H9 (cell line): ENCODE measurements around the gene NYAP2. TPM values are rescaled to one million over a fixed set of nuclear protein-coding genes. Genes with fewer than 3 reads are reported as not detected.

Experiments
- DNase-seq: peaks from one replicate; pipeline ENCODE4 v3.0.0-alpha.2; 2017
- H2AFZ ChIP-seq: one replicate; pipeline ENCODE4 v1.6.1; 2013; ENCODE audit warnings: mild to moderate bottlenecking, low read length, control low read depth, moderate library complexity
- H2AK5ac ChIP-seq: 2 replicates; pipeline ENCODE4 v1.6.1; 2013; ENCODE audit warnings: low read length, control low read depth, mixed read lengths; ENCODE audit not compliant: insufficient read length
- H2BK120ac ChIP-seq: one replicate; pipeline ENCODE4 v1.6.1; 2013; ENCODE audit warnings: low read depth, mild to moderate bottlenecking, low read length, control low read depth, inconsistent platforms; ENCODE audit not compliant: poor library complexity, severe bottlenecking
- H2BK12ac ChIP-seq: 2 replicates; pipeline ENCODE4 v1.6.1; 2013; ENCODE audit warnings: low read length, control low read depth, mixed read lengths, low read depth; ENCODE audit not compliant: insufficient read length
- H2BK15ac ChIP-seq: 2 replicates; pipeline ENCODE4 v1.6.1; 2013; ENCODE audit warnings: low read depth, low read length, control low read depth
- H2BK20ac ChIP-seq: one replicate; pipeline ENCODE4 v1.6.1; 2013; ENCODE audit warnings: low read depth, mild to moderate bottlenecking, low read length, control low read depth, inconsistent platforms; ENCODE audit not compliant: poor library complexity, severe bottlenecking
- H2BK5ac ChIP-seq: 2 replicates; pipeline ENCODE4 v1.6.1; 2013; ENCODE audit warnings: low read length, control low read depth, mixed read lengths; ENCODE audit not compliant: insufficient read length
- H3K14ac ChIP-seq: 2 replicates; pipeline ENCODE4 v1.6.1; 2013; ENCODE audit warnings: low read length, control low read depth; ENCODE audit not compliant: insufficient read depth
- H3K18ac ChIP-seq: 2 replicates; pipeline ENCODE4 v1.6.1; 2013; ENCODE audit warnings: low read depth, mild to moderate bottlenecking, mixed read lengths, low read length, control low read depth; ENCODE audit not compliant: insufficient read length
- H3K23ac ChIP-seq: 2 replicates; pipeline ENCODE4 v1.6.1; 2013; ENCODE audit warnings: low read length, control low read depth, mixed read lengths, low read depth; ENCODE audit not compliant: insufficient read length
- H3K23me2 ChIP-seq: 2 replicates; pipeline ENCODE4 v1.6.1; 2013; ENCODE audit warnings: low read depth, mild to moderate bottlenecking, mixed read lengths, low read length, control low read depth; ENCODE audit not compliant: insufficient read length, poor library complexity, severe bottlenecking
- H3K27ac ChIP-seq: 2 replicates; pipeline ENCODE4 v1.5.1; 2013; ENCODE audit warnings: low read length, control low read depth, mixed read lengths, low read depth; ENCODE audit not compliant: insufficient read length
- H3K27me3 ChIP-seq: 2 replicates; pipeline ENCODE4 v1.6.1; 2013; ENCODE audit warnings: low read length, control low read depth, inconsistent platforms; ENCODE audit not compliant: insufficient read depth
- H3K4ac ChIP-seq: 2 replicates; pipeline ENCODE4 v1.6.1; 2013; ENCODE audit warnings: low read depth, mild to moderate bottlenecking, control low read depth, inconsistent platforms, low read length, moderate library complexity
- H3K4me1 ChIP-seq: 2 replicates; pipeline ENCODE4 v1.6.1; 2013; ENCODE audit warnings: low read length, control low read depth, inconsistent platforms; ENCODE audit not compliant: insufficient read depth
- H3K4me2 ChIP-seq: 2 replicates; pipeline ENCODE4 v1.6.1; 2013; ENCODE audit warnings: low read length, control low read depth, mixed read lengths; ENCODE audit not compliant: insufficient read length, insufficient read depth
- H3K56ac ChIP-seq: 2 replicates; pipeline ENCODE4 v1.6.1; 2013; ENCODE audit warnings: low read depth, mild to moderate bottlenecking, mixed read lengths, low read length, control low read depth; ENCODE audit not compliant: insufficient read length
- H3K79me1 ChIP-seq: 2 replicates; pipeline ENCODE4 v1.6.1; 2013; ENCODE audit warnings: low read depth, mild to moderate bottlenecking, moderate library complexity, low read length, control low read depth, inconsistent platforms; ENCODE audit not compliant: insufficient read depth, poor library complexity, severe bottlenecking
- H3K79me2 ChIP-seq: 2 replicates; pipeline ENCODE4 v1.6.1; 2013; ENCODE audit warnings: low read length, control low read depth, inconsistent platforms; ENCODE audit not compliant: insufficient read depth
- H3K9ac ChIP-seq: 2 replicates; pipeline ENCODE4 v1.6.1; 2013; ENCODE audit warnings: low read length, control low read depth, mixed read lengths; ENCODE audit not compliant: insufficient read length; ENCODE audit errors: extremely low read depth
- H3K9me3 ChIP-seq: one replicate; pipeline ENCODE4 v1.6.1; 2013; ENCODE audit warnings: low read depth, low read length, inconsistent platforms; ENCODE audit not compliant: control insufficient read depth
- H3T11ph ChIP-seq: one replicate; pipeline ENCODE4 v1.6.1; 2013; ENCODE audit warnings: mild to moderate bottlenecking, low read length, control low read depth, inconsistent platforms
- H4K20me1 ChIP-seq: one replicate; pipeline ENCODE4 v1.6.1; 2013; ENCODE audit not compliant: control insufficient read depth, insufficient read length, insufficient read depth
- H4K5ac ChIP-seq: 2 replicates; pipeline ENCODE4 v1.6.1; 2013; ENCODE audit warnings: low read depth, mild to moderate bottlenecking, mixed read lengths, low read length, control low read depth; ENCODE audit not compliant: insufficient read length
- H4K8ac ChIP-seq: replicated peaks from 2 replicates; pipeline ENCODE4 v1.6.1; 2013; ENCODE audit warnings: low read length, control low read depth, mixed read lengths, low read depth; ENCODE audit not compliant: insufficient read length
- H4K91ac ChIP-seq: 2 replicates; pipeline ENCODE4 v1.6.1; 2013; ENCODE audit warnings: low read depth, mild to moderate bottlenecking, moderate library complexity, mixed read lengths, low read length, control low read depth; ENCODE audit not compliant: insufficient read length
- H3K27ac Mint-ChIP-seq, 3 experiments: 2 replicates in 2 of 3; 3 replicates in 1 of 3; pipeline ENCODE4 v1.8.0; 2020 to 2021; ENCODE audit warnings: mixed read lengths in 3 of 3, mild to moderate bottlenecking in 1 of 3, moderate library complexity in 1 of 3
- H3K27me3 Mint-ChIP-seq: 2 replicates; pipeline ENCODE4 v1.8.0; 2021; ENCODE audit warnings: low read depth, mild to moderate bottlenecking, moderate library complexity, mixed read lengths
- H3K36me3 Mint-ChIP-seq, 3 experiments: 2 replicates in 2 of 3; 3 replicates in 1 of 3; pipeline ENCODE4 v1.8.0; 2020 to 2021; ENCODE audit warnings: low read depth in 3 of 3, mixed read lengths in 3 of 3; ENCODE audit not compliant: insufficient read depth in 1 of 3
- H3K4me1 Mint-ChIP-seq, 2 experiments: 2 replicates each; pipeline ENCODE4 v1.8.0; 2020; ENCODE audit warnings: mixed read lengths in 2 of 2
- H3K4me3 Mint-ChIP-seq, 2 experiments: 2 replicates in 1 of 2; 3 replicates in 1 of 2; pipeline ENCODE4 v1.8.0; 2020 to 2021; ENCODE audit warnings: mild to moderate bottlenecking in 2 of 2, mixed read lengths in 2 of 2, moderate library complexity in 1 of 2
- H3K9me3 Mint-ChIP-seq, 2 experiments: 2 replicates in 1 of 2; 3 replicates in 1 of 2; pipeline ENCODE4 v1.8.0; 2020; ENCODE audit warnings: mild to moderate bottlenecking in 2 of 2, mixed read lengths in 2 of 2, moderate library complexity in 1 of 2
- WGBS: extraction: QIAGEN DNeasy Blood & Tissue Kit; methylation state at CpG from one replicate; pipeline ENCODE4 v1.1.7; 2013; ENCODE audit warnings: missing lambda C conversion rate, low lambda C conversion rate, mixed read lengths; ENCODE audit not compliant: insufficient read length; ENCODE audit errors: extremely low coverage; 5-methylcytosine and 5-hydroxymethylcytosine counted together
- total RNA-seq: library from RNA; stranded (reverse); gene quantifications from 2 replicates; pipeline ENCODE4 v1.2.1, GENCODE V29; 2021
- TF ChIP-seq, protein P1 (sequence below): fragments of 200-600 bp; sonication (generic); conservative IDR thresholded peaks from 3 replicates; pipeline ENCODE4 v1.8.0; 2021; ENCODE audit warnings: antibody characterized with exemption, mild to moderate bottlenecking

NYAP2 gene
- total RNA-seq, 1 experiment from 2014 or later: not detected

DNA sequence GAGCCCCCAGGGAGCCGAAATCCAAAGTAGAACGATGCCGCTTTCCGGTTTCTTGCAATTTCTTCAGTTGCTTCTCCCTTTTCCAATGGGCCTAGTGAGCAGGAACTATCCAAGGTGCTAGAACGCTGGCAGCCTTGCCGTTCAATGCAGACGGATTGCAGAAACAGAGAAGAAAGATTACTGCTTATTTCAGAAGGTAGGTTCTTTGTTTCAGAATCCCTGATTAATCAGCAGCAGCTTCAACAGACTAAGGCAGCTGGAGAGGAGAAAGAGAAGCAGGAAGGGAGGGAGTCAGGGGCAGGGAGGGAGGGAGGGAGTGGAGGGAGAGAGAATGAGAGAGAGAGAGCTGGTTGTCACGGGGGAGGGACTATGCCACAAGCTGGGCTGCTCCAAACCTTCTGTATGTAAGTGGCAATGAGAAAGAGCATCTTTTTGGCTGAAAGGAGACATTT lies 576 bp downstream of the NYAP2 start:
- Histone ChIP-seq H2BK20ac (no peak overlapping the region), H4K5ac (no peak overlapping the region), H3K4ac (no peak overlapping the region), H2BK12ac (no peak overlapping the region), H2BK15ac (no peak overlapping the region), H4K20me1 (no peaks in the 10 kb centered on the region), H3K9me3 (no peaks in the 10 kb centered on the region), H3K4me2 (peak overlapping the region; percentile 35), H4K91ac (no peak overlapping the region), H3K23ac (no peak overlapping the region), H3K27me3 (no peaks in the 10 kb centered on the region), H4K8ac (no peak overlapping the region), H3K56ac (no peak overlapping the region), H3K23me2 (no peaks in the 10 kb centered on the region), H3K9ac (no peak overlapping the region), H2AFZ (no peak overlapping the region), H3K14ac (no peak overlapping the region), H2AK5ac (no peak overlapping the region), H3K18ac (no peak overlapping the region), H2BK120ac (no peak overlapping the region), H2BK5ac (no peak overlapping the region), H3T11ph (no peak overlapping the region), H3K4me1 (no peaks in the 10 kb centered on the region), H3K27ac (no peak overlapping the region), H3K79me2 (no peaks in the 10 kb centered on the region), H3K79me1 (no peaks in the 10 kb centered on the region)
- Mint-ChIP-seq H3K9me3 (no peaks in the 10 kb centered on the region), H3K36me3 (no peaks in the 10 kb centered on the region), H3K27ac (no peak overlapping the region), H3K4me3 (peak overlapping the region; percentile 41 to 73), H3K27me3 (peaks cover 7% of the 10 kb centered on the region), H3K4me1 (peaks cover 5 to 8% of the 10 kb centered on the region in 2 experiments)
- TF ChIP-seq, protein P1, sequence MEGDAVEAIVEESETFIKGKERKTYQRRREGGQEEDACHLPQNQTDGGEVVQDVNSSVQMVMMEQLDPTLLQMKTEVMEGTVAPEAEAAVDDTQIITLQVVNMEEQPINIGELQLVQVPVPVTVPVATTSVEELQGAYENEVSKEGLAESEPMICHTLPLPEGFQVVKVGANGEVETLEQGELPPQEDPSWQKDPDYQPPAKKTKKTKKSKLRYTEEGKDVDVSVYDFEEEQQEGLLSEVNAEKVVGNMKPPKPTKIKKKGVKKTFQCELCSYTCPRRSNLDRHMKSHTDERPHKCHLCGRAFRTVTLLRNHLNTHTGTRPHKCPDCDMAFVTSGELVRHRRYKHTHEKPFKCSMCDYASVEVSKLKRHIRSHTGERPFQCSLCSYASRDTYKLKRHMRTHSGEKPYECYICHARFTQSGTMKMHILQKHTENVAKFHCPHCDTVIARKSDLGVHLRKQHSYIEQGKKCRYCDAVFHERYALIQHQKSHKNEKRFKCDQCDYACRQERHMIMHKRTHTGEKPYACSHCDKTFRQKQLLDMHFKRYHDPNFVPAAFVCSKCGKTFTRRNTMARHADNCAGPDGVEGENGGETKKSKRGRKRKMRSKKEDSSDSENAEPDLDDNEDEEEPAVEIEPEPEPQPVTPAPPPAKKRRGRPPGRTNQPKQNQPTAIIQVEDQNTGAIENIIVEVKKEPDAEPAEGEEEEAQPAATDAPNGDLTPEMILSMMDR: no peak
- no CpG with 5 or more reads among the region's 8 CpGs for WGBS
- peak; percentile 71 for DNase-seq
